HG03175 (cell line): ENCODE results near the gene CCDC93.
"Not testable (repeated sequence)": the region's sequence is repeated elsewhere in the genome, so short reads cannot be mapped to it uniquely, and the experiment has no call there.

Experiments used
- ATAC-seq: cut with Tn5 transposase; IDR thresholded peaks from one replicate; pipeline ENCODE4 v1.9.1; 2021; ENCODE audit warnings: mild to moderate bottlenecking, moderate library complexity; ENCODE audit not compliant: unreplicated experiment

Gene CCDC93

GRCh38 chr2:118046634-118047210 is 32.9 kb upstream of the CCDC93 start:
- no peak for ATAC-seq

- ATAC-seq = no peak
These were observed 31.4 kb upstream of the CCDC93 start for GRCh38 chr2:118045286-118045685.

GRCh38 chr2:118044854-118045253 is 31.0 kb upstream of the CCDC93 start:
- no peak for ATAC-seq

- ATAC-seq = no peak
These were observed 30.3 kb upstream of the CCDC93 start for GRCh38 chr2:118044103-118044716.

- no peak for ATAC-seq
These were observed 27.0 kb upstream of the CCDC93 start for GRCh38 chr2:118040891-118041290.

- ATAC-seq = peak; percentile 90
These were observed 18.5 kb upstream of the CCDC93 start for GRCh38 chr2:118032169-118033013.

GRCh38 chr2:118031566-118031965 is 17.7 kb upstream of the CCDC93 start:
- no peak for ATAC-seq

- no peak for ATAC-seq
These were observed 15.2 kb upstream of the CCDC93 start for GRCh38 chr2:118029025-118029424.

GRCh38 chr2:118021356-118021755 is 7.5 kb upstream of the CCDC93 start:
- ATAC-seq = no peak

GRCh38 chr2:118019821-118020220 is 6.0 kb upstream of the CCDC93 start:
- ATAC-seq = no peak

GRCh38 chr2:118016911-118017310 is 3.0 kb upstream of the CCDC93 start:
- ATAC-seq = no peak

GRCh38 chr2:118015761-118016160 is 1.9 kb upstream of the CCDC93 start:
- not testable (repeated sequence) for ATAC-seq

- no peak for ATAC-seq
These were observed 588 bp upstream of the CCDC93 start for GRCh38 chr2:118014492-118014824.

- ATAC-seq = peak; percentile 35
These were observed 598 bp downstream of the CCDC93 start for GRCh38 chr2:118013221-118013723.

- ATAC-seq = no peak
These were observed 1.1 kb downstream of the CCDC93 start for GRCh38 chr2:118012778-118013177.

GRCh38 chr2:118010473-118010872 is 3.4 kb downstream of the CCDC93 start:
- no peak for ATAC-seq

- no peak for ATAC-seq
These were observed 7.0 kb downstream of the CCDC93 start for GRCh38 chr2:118006861-118007260.

- no peak for ATAC-seq
These were observed 7.5 kb downstream of the CCDC93 start for GRCh38 chr2:118006326-118006725.

- peak; percentile 99 for ATAC-seq
These were observed 10.5 kb downstream of the CCDC93 start for GRCh38 chr2:118003396-118003824.

GRCh38 chr2:118000041-118000440 is 13.8 kb downstream of the CCDC93 start:
- ATAC-seq = no peak

- ATAC-seq = no peak
These were observed 15.9 kb downstream of the CCDC93 start for GRCh38 chr2:117997872-117998454.

GRCh38 chr2:117996525-117996924 is 17.3 kb downstream of the CCDC93 start:
- ATAC-seq = no peak
